OCI-LY7 (cell line): ENCODE measurements around the gene NATD1.
"Not testable (repeated sequence)": the region's sequence is repeated elsewhere in the genome, so short reads cannot be mapped to it uniquely, and the experiment has no call there.

ENCODE experiments used
- CTCF ChIP-seq: fragments of 200-600 bp; sonication (generic); conservative IDR thresholded peaks from 2 replicates; pipeline ENCODE4 v1.5.1; 2014; ENCODE audit warnings: mild to moderate bottlenecking, antibody characterized with exemption, low read length, moderate library complexity, mixed read lengths
- EZH2phosphoT487 ChIP-seq: fragments of 200-600 bp; sonication (generic); IDR thresholded peaks from 2 replicates; pipeline ENCODE4 v1.6.1; 2018; ENCODE audit warnings: low read depth, borderline replicate concordance, mild to moderate bottlenecking, mixed run types, antibody characterized with exemption, low read length, moderate library complexity, mixed read lengths

GRCh38 chr17:21227277-21227676 lies 25.9 kb downstream of the NATD1 start:
- TF ChIP-seq CTCF, EZH2phosphoT487: not testable (repeated sequence)
